ENCODE results near the gene KIF16B. TPM values are rescaled to one million over a fixed set of nuclear protein-coding genes. Genes with fewer than 3 reads are reported as not detected.

Gene KIF16B
- total RNA-seq, 1 experiment from 2014 or later = 7.0 TPM

GRCh38 chr20:16437387-16437996, 135.8 kb downstream of the KIF16B start:
- no peaks in the 10 kb centered on the region for H3K9me3 ChIP-seq (ENCODE audit: control insufficient read depth in 1 of 2, insufficient read depth in 1 of 2, low read depth in 1 of 2, low read length in 2 of 2)
- no peaks in the 10 kb centered on the region for H3K9me2 ChIP-seq (ENCODE audit: insufficient read depth)
- no peak for ATAC-seq
- intact Hi-C loops (cut with micrococcal nuclease) = no loop called here
- H3K27ac ChIP-seq (ENCODE audit: low read depth, low read length) = no peak overlapping the region
- CTCF ChIA-PET = no interaction called here
- H3K4me1 ChIP-seq (ENCODE audit: control insufficient read depth in 1 of 2, insufficient read depth in 2 of 2, low read length in 2 of 2) = no peaks in the 10 kb centered on the region
- H3K4me2 ChIP-seq (ENCODE audit: low read length) = no peak overlapping the region
- POLR2A ChIA-PET = no interaction called here
- H3K9ac ChIP-seq (ENCODE audit: low read length) = no peak overlapping the region
- no peaks in the 10 kb centered on the region for H3K36me3 ChIP-seq (ENCODE audit: control insufficient read depth in 1 of 2, insufficient read depth in 2 of 2, low read length in 2 of 2)
- no peak for DNase-seq (ENCODE audit: low read depth, low spot score)
- no TSS peak for BruUV-seq (replicated peaks)
- H3K27me3 ChIP-seq (ENCODE audit: insufficient read depth, low read length) = no peaks in the 10 kb centered on the region
- TF ChIP-seq CBX3 (IDR thresholded peaks at IDR 0.05; ENCODE audit: low read depth) = no peak
- TF ChIP-seq EZH2 (IDR thresholded peaks at IDR 0.05) = no peak
- TF ChIP-seq ZNF274 (IDR thresholded peaks at IDR 0.05; ENCODE audit: low read depth, low read length) = no peak
- no peak for TF ChIP-seq POLR2AphosphoS5 (IDR thresholded peaks at IDR 0.05; ENCODE audit: low read depth, low read length)
- TF ChIP-seq CEBPB (IDR thresholded peaks at IDR 0.05; ENCODE audit: low read depth) = no peak
- no peak for TF ChIP-seq FOSL1 (IDR thresholded peaks at IDR 0.05; ENCODE audit: low read depth)
- TF ChIP-seq ZFX (IDR thresholded peaks at IDR 0.05) = no peak
- no peak for TF ChIP-seq SIN3A (IDR thresholded peaks at IDR 0.05; ENCODE audit: low read depth)
- TF ChIP-seq RAD21 (IDR thresholded peaks at IDR 0.05; ENCODE audit: low read depth) = no peak
- no peak for TF ChIP-seq ZBTB33 (IDR thresholded peaks at IDR 0.05; ENCODE audit: extremely low read depth, insufficient replicate concordance, low read length)
- TF ChIP-seq JUND (IDR thresholded peaks at IDR 0.05) = no peak
- no peak for TF ChIP-seq EZH2phosphoT487 (IDR thresholded peaks at IDR 0.05; ENCODE audit: borderline replicate concordance)
- no peak for TF ChIP-seq SRF (IDR thresholded peaks at IDR 0.05; ENCODE audit: low read depth)
- no peak for TF ChIP-seq MAX (IDR thresholded peaks at IDR 0.05)
- no peaks in the 10 kb centered on the region for H4K20me1 ChIP-seq (ENCODE audit: insufficient read depth)
- no peak overlapping the region for H3K4me3 ChIP-seq (replicated peaks in 1 of 2; ENCODE audit: low read depth in 1 of 2, low read length in 2 of 2)
- H2AFZ ChIP-seq (ENCODE audit: low read depth, low read length, poor library complexity, severe bottlenecking) = no peak overlapping the region
- no peaks in the 10 kb centered on the region for H3K79me2 ChIP-seq (ENCODE audit: insufficient read depth, low read length)
- RAD21 ChIA-PET (ENCODE audit: low non-redundant PET in 1 of 2, low total read pairs in 2 of 2, uncharacterized antibody in 2 of 2, unreplicated experiment in 2 of 2) = no interaction called here
